IPS DF 6.9 (cell line): ENCODE data around the gene CALCB.
"Not testable (repeated sequence)": the region's sequence is repeated elsewhere in the genome, so short reads cannot be mapped to it uniquely, and the experiment has no call there.

Experiments used
- DNase-seq: peaks from one replicate; pipeline ENCODE4 v3.0.0-alpha.2; 2013; ENCODE audit warnings: low read depth, low spot score
- H3K27ac ChIP-seq: one replicate; pipeline ENCODE4 v1.5.1; 2013; ENCODE audit warnings: low read length, control low read depth
- H3K27me3 ChIP-seq: 2 replicates; pipeline ENCODE4 v1.6.1; 2013; ENCODE audit warnings: mild to moderate bottlenecking, low read length; ENCODE audit not compliant: control insufficient read depth, insufficient read depth
- H3K36me3 ChIP-seq: 2 replicates; pipeline ENCODE4 v1.6.1; 2013; ENCODE audit warnings: low read length; ENCODE audit not compliant: control insufficient read depth, insufficient read depth
- H3K4me1 ChIP-seq: 2 replicates; pipeline ENCODE4 v1.6.1; 2013; ENCODE audit warnings: low read length; ENCODE audit not compliant: control insufficient read depth, insufficient read depth
- H3K4me3 ChIP-seq: 2 replicates; pipeline ENCODE4 v1.5.1; 2013; ENCODE audit warnings: mild to moderate bottlenecking, low read length
- H3K9me3 ChIP-seq: 2 replicates; pipeline ENCODE4 v1.6.1; 2013; ENCODE audit warnings: low read length, inconsistent platforms; ENCODE audit not compliant: control insufficient read depth, insufficient read depth
- WGBS: extraction: QIAGEN DNeasy Blood & Tissue Kit; methylation state at CpG from one replicate; pipeline ENCODE4 v1.1.7; 2013; ENCODE audit warnings: mixed read lengths, missing lambda C conversion rate; ENCODE audit not compliant: insufficient read length, insufficient coverage; 5-methylcytosine and 5-hydroxymethylcytosine counted together

Gene CALCB

GRCh38 chr11:15048616-15049015 is 24.8 kb upstream of the CALCB start:
- H3K4me1 ChIP-seq, result no peaks in the 10 kb centered on the region
- no peaks in the 10 kb centered on the region for H3K27me3 ChIP-seq
- no peak overlapping the region for H3K4me3 ChIP-seq
- no peaks in the 10 kb centered on the region; the same call in 1 of the 2 replicates for H3K9me3 ChIP-seq
- no peak overlapping the region for H3K27ac ChIP-seq
- DNase-seq, result no peak
- H3K36me3 ChIP-seq, result no peaks in the 10 kb centered on the region

DNA sequence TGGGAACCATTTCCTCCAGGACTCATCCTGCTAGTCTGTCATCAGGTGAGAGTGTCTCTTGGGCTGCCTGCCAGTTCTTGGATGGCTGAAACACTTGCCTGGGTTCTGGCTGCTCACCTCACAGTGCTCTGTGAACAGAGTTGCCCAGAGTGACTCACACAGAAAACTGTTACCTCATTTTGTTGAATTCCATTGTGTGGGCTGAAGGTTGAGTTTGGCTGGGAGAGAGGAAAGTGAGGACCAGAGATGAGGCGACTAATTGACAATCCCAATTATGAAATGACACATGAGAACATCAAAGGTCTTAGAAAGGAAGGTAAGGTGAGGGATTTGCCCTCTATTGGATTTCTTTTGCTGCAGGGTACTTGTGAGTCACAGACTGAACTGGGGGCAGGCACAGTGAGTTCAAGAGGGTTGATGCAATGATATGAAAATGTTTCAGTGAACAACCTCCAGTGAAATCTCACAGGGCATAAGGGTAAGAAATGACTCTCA is 20.2 kb upstream of the CALCB start:
- Histone ChIP-seq H3K27ac (no peak overlapping the region), H3K4me1 (no peaks in the 10 kb centered on the region), H3K4me3 (no peak overlapping the region), H3K9me3 (no peaks in the 10 kb centered on the region; the same call in 1 of the 2 replicates), H3K27me3 (no peaks in the 10 kb centered on the region), H3K36me3 (no peaks in the 10 kb centered on the region)
- no CpG with 5 or more reads among the region's 1 CpG for WGBS
- DNase-seq, result no peak

- no peak for DNase-seq
- Histone ChIP-seq H3K27ac (no peak overlapping the region), H3K27me3 (no peaks in the 10 kb centered on the region), H3K4me1 (no peaks in the 10 kb centered on the region), H3K9me3 (no peaks in the 10 kb centered on the region; the same call in 1 of the 2 replicates), H3K4me3 (no peak overlapping the region), H3K36me3 (no peaks in the 10 kb centered on the region)
- no CpG with 5 or more reads among the region's 3 CpGs for WGBS
Measured at GRCh38 chr11:15055620-15056356, 17.6 kb upstream of the CALCB start.

- DNase-seq, result no peak
- Histone ChIP-seq H3K9me3 (no peaks in the 10 kb centered on the region; the same call in 1 of the 2 replicates), H3K4me1 (no peaks in the 10 kb centered on the region), H3K27me3 (no peaks in the 10 kb centered on the region), H3K36me3 (no peaks in the 10 kb centered on the region), H3K4me3 (no peak overlapping the region), H3K27ac (no peak overlapping the region)
- no CpG with 5 or more reads among the region's 1 CpG for WGBS
Measured at GRCh38 chr11:15057329-15057728, 16.1 kb upstream of the CALCB start.

GRCh38 chr11:15059132-15059915 is 14.1 kb upstream of the CALCB start:
- Histone ChIP-seq H3K4me1 (no peaks in the 10 kb centered on the region), H3K27ac (no peak overlapping the region), H3K27me3 (no peaks in the 10 kb centered on the region), H3K4me3 (no peak overlapping the region), H3K9me3 (no peaks in the 10 kb centered on the region), H3K36me3 (no peaks in the 10 kb centered on the region)
- DNase-seq, result no peak
- no CpG with 5 or more reads among the region's 2 CpGs for WGBS

GRCh38 chr11:15062599-15062998 is 10.8 kb upstream of the CALCB start:
- H3K9me3 ChIP-seq, result no peaks in the 10 kb centered on the region
- no peaks in the 10 kb centered on the region for H3K27me3 ChIP-seq
- DNase-seq, result no peak
- no peaks in the 10 kb centered on the region for H3K36me3 ChIP-seq
- WGBS, result no CpG with 5 or more reads among the region's 9 CpGs
- no peak overlapping the region for H3K4me3 ChIP-seq
- H3K27ac ChIP-seq, result no peak overlapping the region
- no peaks in the 10 kb centered on the region for H3K4me1 ChIP-seq

- H3K4me3 ChIP-seq, H3K4me1 ChIP-seq, H3K36me3 ChIP-seq, H3K9me3 ChIP-seq, DNase-seq, H3K27ac ChIP-seq: not testable (repeated sequence)
- no CpG with 5 or more reads among the region's 7 CpGs for WGBS
- peaks cover 16% of the 10 kb centered on the region; the same call in 1 of the 2 replicates for H3K27me3 ChIP-seq
Measured at GRCh38 chr11:15069751-15070150, 3.6 kb upstream of the CALCB start.

- no peak overlapping the region for H3K4me3 ChIP-seq
- WGBS, result no CpG with 5 or more reads among the region's 32 CpGs
- no peaks in the 10 kb centered on the region for H3K9me3 ChIP-seq
- no peak overlapping the region for H3K27ac ChIP-seq
- H3K4me1 ChIP-seq, result peaks cover 2% of the 10 kb centered on the region; the same call in 1 of the 2 replicates
- no peaks in the 10 kb centered on the region for H3K36me3 ChIP-seq
- peaks cover 16% of the 10 kb centered on the region; the same call in 1 of the 2 replicates for H3K27me3 ChIP-seq
- DNase-seq, result no peak
Measured at GRCh38 chr11:15071556-15072255, 1.7 kb upstream of the CALCB start.

DNA sequence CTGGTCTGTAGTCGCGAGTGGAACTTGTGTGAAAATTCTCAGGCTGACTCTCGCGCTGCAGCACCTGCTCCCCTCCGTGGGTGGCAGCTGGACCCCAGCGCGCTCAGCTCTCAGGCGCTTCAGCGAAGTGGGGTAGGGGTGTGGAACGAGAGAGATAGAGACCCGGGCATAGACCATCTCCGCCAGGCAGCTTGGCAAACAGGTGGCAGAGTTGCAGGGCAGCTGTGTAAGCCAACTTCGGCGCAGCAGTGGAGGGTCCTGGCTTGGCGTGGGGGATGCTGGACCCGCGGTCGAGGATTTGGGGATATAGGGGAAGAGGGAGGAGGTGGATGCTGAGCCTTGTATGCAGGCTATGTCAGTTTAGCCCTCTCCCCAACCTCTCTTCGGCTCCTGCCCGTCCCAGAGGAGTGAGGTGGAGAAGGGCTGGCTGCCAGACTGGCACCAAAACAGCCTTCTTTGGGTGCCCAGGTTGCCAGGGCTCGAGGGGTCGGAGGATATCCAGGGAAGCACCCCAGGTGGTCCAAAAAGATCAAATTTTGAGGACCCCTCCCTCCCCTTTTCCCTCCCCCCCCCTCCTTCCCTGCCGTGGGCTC is 746 bp upstream of the CALCB start:
- no CpG with 5 or more reads among the region's 23 CpGs for WGBS
- Histone ChIP-seq H3K27me3 (peaks cover 16% of the 10 kb centered on the region; the same call in 1 of the 2 replicates), H3K4me3 (no peak overlapping the region), H3K4me1 (peaks cover 2% of the 10 kb centered on the region; the same call in 1 of the 2 replicates), H3K36me3 (no peaks in the 10 kb centered on the region), H3K27ac (no peak overlapping the region), H3K9me3 (no peaks in the 10 kb centered on the region)
- DNase-seq, result no peak
